Measurements from ENCODE around the gene DRD4. TPM values are rescaled to one million over a fixed set of nuclear protein-coding genes. Genes with fewer than 3 reads are reported as not detected.

DRD4 gene
- total RNA-seq, 1 experiment from 2014 or later, result not detected

GRCh38 chr11:621838-622237, 15.2 kb upstream of the DRD4 start:
- DNase-seq (ENCODE audit: low read depth), result no peak

GRCh38 chr11:623349-623869, 13.7 kb upstream of the DRD4 start:
- DNase-seq (ENCODE audit: low read depth), result no peak

GRCh38 chr11:623999-624704, 12.9 kb upstream of the DRD4 start:
- peak; percentile 61 for DNase-seq (ENCODE audit: low read depth)

- peak; percentile 5 for DNase-seq (ENCODE audit: low read depth)
These were observed 12.1 kb upstream of the DRD4 start, which contains the start of gene CDHR5 for GRCh38 chr11:624705-625635. Gene CDHR5 (minus strand): TSS chr11:624955. CDS start chr11:624902, 53 bp downstream.

GRCh38 chr11:625636-626268, 11.3 kb upstream of the DRD4 start:
- peak; percentile 1 for DNase-seq (ENCODE audit: low read depth)

- DNase-seq (ENCODE audit: low read depth), result peak; percentile 1
These were observed 10.4 kb upstream of the DRD4 start, which contains the start of gene SCT for GRCh38 chr11:626475-627307. Gene SCT (minus strand): TSS chr11:627181. CDS start chr11:627143, 38 bp downstream.

- DNase-seq (ENCODE audit: low read depth), result no peak
These were observed 9.8 kb upstream of the DRD4 start for GRCh38 chr11:627308-627576.

- no peak for DNase-seq (ENCODE audit: low read depth)
These were observed 9.0 kb upstream of the DRD4 start for GRCh38 chr11:628056-628455.

GRCh38 chr11:629237-629583, 7.9 kb upstream of the DRD4 start:
- DNase-seq (ENCODE audit: low read depth), result peak; percentile 4

- DNase-seq (ENCODE audit: low read depth), result no peak
These were observed 6.2 kb upstream of the DRD4 start for GRCh38 chr11:630871-631270.

GRCh38 chr11:635945-636510, 1.0 kb upstream of the DRD4 start:
- no peak for DNase-seq (ENCODE audit: low read depth)

- no peak for DNase-seq (ENCODE audit: low read depth)
These were observed 194 bp downstream of the DRD4 start for GRCh38 chr11:637333-637592.

GRCh38 chr11:637593-638521, 788 bp downstream of the DRD4 start:
- no peak for DNase-seq (ENCODE audit: low read depth)

GRCh38 chr11:638631-639331, 1.7 kb downstream of the DRD4 start:
- DNase-seq (ENCODE audit: low read depth), result no peak

- DNase-seq (ENCODE audit: low read depth), result no peak
These were observed 2.4 kb downstream of the DRD4 start for GRCh38 chr11:639332-639955.

GRCh38 chr11:640021-640706, 3.1 kb downstream of the DRD4 start:
- no peak for DNase-seq (ENCODE audit: low read depth)

GRCh38 chr11:641806-642370, 4.8 kb downstream of the DRD4 start:
- no peak for DNase-seq (ENCODE audit: low read depth)

- no peak for DNase-seq (ENCODE audit: low read depth)
These were observed 6.3 kb downstream of the DRD4 start for GRCh38 chr11:643366-643765.

Data from Daoy (cell line).